Esophagus (tissue), 2 donors: ENCODE data around the gene TLR2. TPM values are rescaled to one million over a fixed set of nuclear protein-coding genes. Genes with fewer than 3 reads are reported as not detected.

Experiments
- H3K27ac ChIP-seq, 2 donors: one replicate each; pipeline ENCODE4 v1.5.1; 2013; ENCODE audit warnings: low read depth in 2 of 2, mild to moderate bottlenecking in 2 of 2, inconsistent platforms in 1 of 2, low read length in 1 of 2, moderate library complexity in 1 of 2
- H3K27me3 ChIP-seq, 2 donors: one replicate each; pipeline ENCODE4 v1.6.1; 2013; ENCODE audit warnings: low read length in 2 of 2, control low read depth in 1 of 2, mild to moderate bottlenecking in 1 of 2; ENCODE audit not compliant: insufficient read depth in 2 of 2, control insufficient read depth in 1 of 2
- H3K36me3 ChIP-seq, 2 donors: one replicate each; pipeline ENCODE4 v1.6.1; 2013; ENCODE audit warnings: low read length in 1 of 2; ENCODE audit not compliant: control insufficient read depth in 2 of 2, insufficient read depth in 2 of 2
- H3K4me1 ChIP-seq, 2 donors: one replicate each; pipeline ENCODE4 v1.6.1; 2013; ENCODE audit warnings: low read length in 1 of 2; ENCODE audit not compliant: control insufficient read depth in 2 of 2, insufficient read depth in 2 of 2
- H3K4me3 ChIP-seq, 2 donors: one replicate each; pipeline ENCODE4 v1.5.1; 2013; ENCODE audit warnings: low read length in 2 of 2, mild to moderate bottlenecking in 2 of 2, low read depth in 1 of 2, moderate library complexity in 1 of 2
- H3K9me3 ChIP-seq, 2 donors: one replicate each; pipeline ENCODE4 v1.6.1; 2013; ENCODE audit warnings: mild to moderate bottlenecking in 2 of 2, low read depth in 1 of 2, low read length in 1 of 2, moderate library complexity in 1 of 2; ENCODE audit not compliant: control insufficient read depth in 2 of 2, insufficient read depth in 1 of 2
- WGBS, 2 donors: extraction: QIAGEN DNeasy Blood & Tissue Kit; methylation state at CpG; one replicate each; pipeline ENCODE4 v1.1.7; 2013; 5-methylcytosine and 5-hydroxymethylcytosine counted together
- polyA plus RNA-seq, 2 donors: library from polyadenylated mRNA; stranded (reverse); fragments of 200-250 nt; gene quantifications; one replicate each; pipeline ENCODE4 v1.2.3, GENCODE V29; 2013
- donor health status: healthy with polysubstance abuse.
- donor health status: Bipolar disorder and iron deficiency.

The TLR2 gene
- polyA plus RNA-seq, 2 donors, result 1.6 to 1.9 TPM

- Histone ChIP-seq H3K36me3 (no peaks in the 10 kb centered on the region), H3K27me3 (no peaks in the 10 kb centered on the region), H3K4me1 (no peaks in the 10 kb centered on the region), H3K27ac (no peak overlapping the region), H3K4me3 (no peak overlapping the region), H3K9me3 (peaks cover 0 to 2% of the 10 kb centered on the region in 2 donors)
- WGBS, 2 donors, result 79% methylated on average over 9 of the region's 9 CpGs
Observed at GRCh38 chr4:153643406-153644383, 40.4 kb upstream of the TLR2 start.

- no peaks in the 10 kb centered on the region for H3K27me3 ChIP-seq
- H3K9me3 ChIP-seq, result peaks cover 0 to 2% of the 10 kb centered on the region in 2 donors
- 81 to 86% methylated on average over 1 of the region's 1 CpG for WGBS, 2 donors
- H3K4me1 ChIP-seq, result no peaks in the 10 kb centered on the region
- no peak overlapping the region for H3K27ac ChIP-seq
- no peak overlapping the region for H3K4me3 ChIP-seq
- H3K36me3 ChIP-seq, result no peaks in the 10 kb centered on the region
Observed at GRCh38 chr4:153645183-153645582, 38.9 kb upstream of the TLR2 start.

GRCh38 chr4:153646261-153646660 is 37.8 kb upstream of the TLR2 start:
- no peaks in the 10 kb centered on the region for H3K27me3 ChIP-seq
- WGBS, 2 donors, result 66 to 78% methylated on average over 1 of the region's 1 CpG
- no peak overlapping the region for H3K4me3 ChIP-seq
- peaks cover 0 to 2% of the 10 kb centered on the region in 2 donors for H3K9me3 ChIP-seq
- no peak overlapping the region for H3K27ac ChIP-seq
- H3K36me3 ChIP-seq, result no peaks in the 10 kb centered on the region
- no peaks in the 10 kb centered on the region for H3K4me1 ChIP-seq

GRCh38 chr4:153646978-153647377 is 37.1 kb upstream of the TLR2 start:
- WGBS, 2 donors, result 95 to 96% methylated on average over 1 of the region's 1 CpG
- H3K27me3 ChIP-seq, result no peaks in the 10 kb centered on the region
- H3K36me3 ChIP-seq, result no peaks in the 10 kb centered on the region
- no peaks in the 10 kb centered on the region for H3K4me1 ChIP-seq
- H3K27ac ChIP-seq, result no peak overlapping the region
- peaks cover 0 to 2% of the 10 kb centered on the region in 2 donors for H3K9me3 ChIP-seq
- no peak overlapping the region for H3K4me3 ChIP-seq

GRCh38 chr4:153647975-153648374 is 36.1 kb upstream of the TLR2 start:
- Histone ChIP-seq H3K9me3 (peaks cover 0 to 2% of the 10 kb centered on the region in 2 donors), H3K36me3 (no peaks in the 10 kb centered on the region), H3K27me3 (no peaks in the 10 kb centered on the region), H3K27ac (no peak overlapping the region), H3K4me3 (no peak overlapping the region), H3K4me1 (no peaks in the 10 kb centered on the region)
- WGBS, 2 donors, result 69 to 73% methylated on average over 4 of the region's 4 CpGs

GRCh38 chr4:153649572-153649991 is 34.5 kb upstream of the TLR2 start:
- Histone ChIP-seq H3K4me3 (no peak overlapping the region), H3K4me1 (no peaks in the 10 kb centered on the region), H3K9me3 (peaks cover 0 to 2% of the 10 kb centered on the region in 2 donors), H3K27ac (no peak overlapping the region), H3K27me3 (no peaks in the 10 kb centered on the region), H3K36me3 (no peaks in the 10 kb centered on the region)
- 61% methylated on average over 6 of the region's 6 CpGs for WGBS, 2 donors

- Histone ChIP-seq H3K27me3 (no peaks in the 10 kb centered on the region), H3K4me3 (no peak overlapping the region), H3K9me3 (no peaks in the 10 kb centered on the region), H3K4me1 (peaks cover 0 to 2% of the 10 kb centered on the region in 2 donors), H3K27ac (no peak overlapping the region), H3K36me3 (no peaks in the 10 kb centered on the region)
- 63 to 75% methylated on average over 3 of the region's 3 CpGs for WGBS, 2 donors
Observed at GRCh38 chr4:153651116-153651515, 33.0 kb upstream of the TLR2 start.

GRCh38 chr4:153651587-153651986 is 32.5 kb upstream of the TLR2 start:
- no peaks in the 10 kb centered on the region for H3K9me3 ChIP-seq
- H3K36me3 ChIP-seq, result no peaks in the 10 kb centered on the region
- peak overlapping the region; percentile 39 to 64 for H3K27ac ChIP-seq
- 58 to 59% methylated on average over 5 of the region's 5 CpGs for WGBS, 2 donors
- H3K4me3 ChIP-seq, result no peak overlapping the region
- H3K4me1 ChIP-seq, result peaks cover 0 to 2% of the 10 kb centered on the region in 2 donors
- H3K27me3 ChIP-seq, result no peaks in the 10 kb centered on the region

- Histone ChIP-seq H3K9me3 (no peaks in the 10 kb centered on the region), H3K27me3 (no peaks in the 10 kb centered on the region), H3K4me1 (peaks cover 0 to 2% of the 10 kb centered on the region in 2 donors), H3K27ac (peak overlapping the region; percentile 39 to 64), H3K36me3 (no peaks in the 10 kb centered on the region), H3K4me3 (no peak overlapping the region)
- 65 to 68% methylated on average over 11 of the region's 11 CpGs for WGBS, 2 donors
Observed at GRCh38 chr4:153652051-153652784, 31.9 kb upstream of the TLR2 start.
